Activated CD4-positive, alpha-beta T cell treated with anti-CD3 and anti-CD28 coated beads, Interleukin-2, Interleukin-4, amounts not matched to agents 100 ng/mL and 50 ng/mL, durations not matched to agents 16 hours and 8 hours (primary cell): ENCODE results near the gene TRAF1.
A peak's percentile ranks its signal among the peaks of the same experiment; 100 is the strongest.

Source experiments
- DNase-seq: peaks from one replicate; pipeline ENCODE4 v3.0.0-alpha.2; 2020; ENCODE audit warnings: low spot score

The TRAF1 gene

GRCh38 chr9:120924698-120925534, 1.7 kb downstream of the TRAF1 start:
- DNase-seq: peak; percentile 62

GRCh38 chr9:120923620-120924328, 2.8 kb downstream of the TRAF1 start:
- DNase-seq: no peak

- DNase-seq: no peak
Observed at GRCh38 chr9:120922404-120923195, 4.0 kb downstream of the TRAF1 start.

- DNase-seq: no peak
Observed at GRCh38 chr9:120921661-120922181, 4.9 kb downstream of the TRAF1 start.

GRCh38 chr9:120920806-120921178, 5.8 kb downstream of the TRAF1 start:
- no peak for DNase-seq

GRCh38 chr9:120919843-120920805, 6.5 kb downstream of the TRAF1 start:
- DNase-seq: no peak

- no peak for DNase-seq
Observed at GRCh38 chr9:120918931-120919842, 7.4 kb downstream of the TRAF1 start.

- no peak for DNase-seq
Observed at GRCh38 chr9:120917929-120918762, 8.4 kb downstream of the TRAF1 start.

GRCh38 chr9:120916991-120917880, 9.4 kb downstream of the TRAF1 start:
- DNase-seq: no peak

- no peak for DNase-seq
Observed at GRCh38 chr9:120916588-120916987, 10.0 kb downstream of the TRAF1 start.

GRCh38 chr9:120915854-120916470, 10.6 kb downstream of the TRAF1 start:
- no peak for DNase-seq

GRCh38 chr9:120914953-120915352, 11.6 kb downstream of the TRAF1 start:
- no peak for DNase-seq

- DNase-seq: no peak
Observed at GRCh38 chr9:120914396-120914795, 12.2 kb downstream of the TRAF1 start.

GRCh38 chr9:120913647-120914264, 12.8 kb downstream of the TRAF1 start:
- no peak for DNase-seq

- no peak for DNase-seq
Observed at GRCh38 chr9:120912958-120913646, 13.5 kb downstream of the TRAF1 start.

GRCh38 chr9:120911295-120911837, 15.2 kb downstream of the TRAF1 start:
- no peak for DNase-seq
